ENCODE measurements around the gene ECT2L. TPM values are rescaled to one million over a fixed set of nuclear protein-coding genes. Genes with fewer than 3 reads are reported as not detected.

ECT2L gene
- total and polyA plus RNA-seq, 11 donors = 0.19 to 6.0 (median 1.9) TPM

GRCh38 chr6:138948546-138949179 is 152.8 kb downstream of the ECT2L start:
- DNase-seq (no peak), ATAC-seq (no peak)
- TF ChIP-seq POLR2A (IDR thresholded peaks at IDR 0.05) (no peak), CTCF (IDR thresholded peaks at IDR 0.05) (peak in 1 of 12 donors; percentile 10)
- Histone ChIP-seq H3K4me1 (peaks cover 0 to 34% (median 14%) of the 10 kb centered on the region in 12 donors), H3K27me3 (no peaks in the 10 kb centered on the region), H3K27ac (no peak overlapping the region), H3K4me3 (no peak overlapping the region), H3K36me3 (peaks cover 0 to 25% (median 21%) of the 10 kb centered on the region in 9 donors), H3K9me3 (no peaks in the 10 kb centered on the region)
- intact Hi-C loops (cut with DNase I) = loop anchor here in 2 of 10 donors (5.0 kb wide), 2 partner anchors 34 to 39 kb away; partner anchors contain the start of gene REPS1 (in 1 of the 2)
- 65 to 76% (median 72%) methylated on average over 1 of the region's 1 CpG for WGBS, 4 donors

- Histone ChIP-seq H3K27me3 (no peaks in the 10 kb centered on the region), H3K36me3 (no peaks in the 10 kb centered on the region), H3K27ac (no peak overlapping the region), H3K4me3 (no peak overlapping the region), H3K9me3 (no peaks in the 10 kb centered on the region), H3K4me1 (peaks cover 0 to 53% (median 22%) of the 10 kb centered on the region in 12 donors)
- no peak for ATAC-seq
- no peak for TF ChIP-seq POLR2A (IDR thresholded peaks at IDR 0.05)
- no peak for TF ChIP-seq CTCF (IDR thresholded peaks at IDR 0.05)
- intact Hi-C loops (cut with DNase I) = no loop called here
- no peak for DNase-seq
- WGBS, 4 donors = 35 to 89% (median 75%) methylated on average over 1 of the region's 1 CpG
These were observed 157.6 kb downstream of the ECT2L start for GRCh38 chr6:138953451-138953850.

Other genes with a start within 250 kb of the ECT2L start
- gene CCDC28A, start 22.3 kb upstream of the ECT2L start, total RNA-seq = 10 to 100 TPM in 4 of 9 donors, 1 to 10 TPM in 5; 4.6 to 13.6 (median 7.8) TPM
- 10 to 100 TPM in 1 of 2 donors, 1 to 10 TPM in 1; 7.4 to 11.5 TPM for gene CCDC28A, start 22.3 kb upstream of the ECT2L start, polyA plus RNA-seq
- 10 to 100 TPM; 35.2 to 48.2 (median 38.3) TPM for gene REPS1, start 192.2 kb downstream of the ECT2L start, total RNA-seq
- 10 to 100 TPM; 16.3 to 65.8 TPM for gene REPS1, start 192.2 kb downstream of the ECT2L start, polyA plus RNA-seq
- gene ABRACL, start 232.7 kb downstream of the ECT2L start, total RNA-seq = 10 to 100 TPM in 1 of 9 donors, 1 to 10 TPM in 8; 3.2 to 26.3 (median 7.6) TPM
- gene ABRACL, start 232.7 kb downstream of the ECT2L start, polyA plus RNA-seq = 10 to 100 TPM in 1 of 2 donors, 1 to 10 TPM in 1; 8.5 to 24.4 TPM

Data from heart left ventricle (tissue), 16 donors.